Middle frontal gyrus (tissue), 1 donor: ENCODE data around the gene KCNK1.
A peak's percentile ranks its signal among the peaks of the same experiment; 100 is the strongest.
"Not testable (repeated sequence)": the region's sequence is repeated elsewhere in the genome, so short reads cannot be mapped to it uniquely, and the experiment has no call there.

Experiments
- DNase-seq: peaks from one replicate; pipeline ENCODE4 v3.0.0-alpha.2; 2015; ENCODE audit warnings: low spot score; ENCODE audit errors: extremely low spot score

Gene KCNK1

DNA sequence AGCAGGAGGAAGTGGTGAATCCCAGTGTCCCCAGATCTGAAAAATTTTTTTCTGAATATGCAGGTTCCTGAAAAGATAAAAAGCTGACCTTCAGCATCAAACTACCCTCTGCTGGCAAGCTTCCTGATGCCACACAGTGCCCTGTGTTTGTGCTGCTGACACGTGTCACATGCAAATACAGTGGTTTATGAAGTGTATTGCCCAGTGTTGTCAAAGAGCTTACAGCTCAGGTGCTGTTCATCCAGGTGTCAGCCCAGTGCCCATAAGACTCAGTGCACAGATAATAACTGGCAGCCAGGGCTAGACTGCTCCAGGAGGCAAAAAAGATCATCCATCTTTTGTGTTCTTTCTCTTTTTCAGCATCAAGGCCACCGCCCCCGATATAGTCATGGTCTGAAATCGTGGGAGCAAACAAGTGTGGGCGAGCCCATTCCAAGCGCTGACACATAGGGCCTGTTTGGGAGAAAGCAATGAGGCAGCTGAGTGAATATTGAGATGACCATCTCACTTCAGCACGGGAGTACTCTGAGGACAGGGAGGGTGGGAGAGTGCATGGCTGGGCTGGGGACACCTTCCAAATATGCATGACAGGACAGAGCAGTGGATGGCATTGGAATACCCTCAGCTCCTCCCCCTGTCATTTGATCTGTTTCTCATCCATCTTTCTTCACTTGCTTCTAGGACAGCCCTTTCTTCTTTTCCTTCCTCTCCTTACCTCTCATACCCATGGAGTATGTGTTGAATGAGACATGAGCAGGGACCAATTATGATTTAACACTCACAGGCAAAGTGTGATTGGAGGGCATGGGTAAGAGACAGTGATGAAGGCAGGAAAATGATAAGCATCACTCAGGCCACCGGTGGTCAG, 6.4 kb upstream of the KCNK1 start:
- no peak for DNase-seq

DNA sequence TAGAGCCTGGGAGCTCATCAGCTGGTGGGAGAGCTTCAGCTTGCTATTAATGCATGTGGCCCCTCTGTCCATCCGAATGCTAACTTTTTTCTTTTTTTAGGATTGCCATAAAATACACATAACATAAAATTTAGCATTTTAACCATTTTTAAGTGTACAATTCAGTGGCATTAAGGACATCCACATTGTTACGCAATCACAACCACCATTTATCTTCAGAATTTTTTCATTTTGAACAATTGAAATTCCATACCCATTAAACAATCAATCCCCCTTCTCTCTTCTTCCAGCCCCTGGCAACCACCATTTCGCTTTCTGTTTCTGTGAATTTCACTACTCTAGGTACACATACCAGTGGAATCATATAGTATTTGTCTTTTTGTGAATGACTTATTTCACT, 4.9 kb upstream of the KCNK1 start:
- DNase-seq: no peak

DNA sequence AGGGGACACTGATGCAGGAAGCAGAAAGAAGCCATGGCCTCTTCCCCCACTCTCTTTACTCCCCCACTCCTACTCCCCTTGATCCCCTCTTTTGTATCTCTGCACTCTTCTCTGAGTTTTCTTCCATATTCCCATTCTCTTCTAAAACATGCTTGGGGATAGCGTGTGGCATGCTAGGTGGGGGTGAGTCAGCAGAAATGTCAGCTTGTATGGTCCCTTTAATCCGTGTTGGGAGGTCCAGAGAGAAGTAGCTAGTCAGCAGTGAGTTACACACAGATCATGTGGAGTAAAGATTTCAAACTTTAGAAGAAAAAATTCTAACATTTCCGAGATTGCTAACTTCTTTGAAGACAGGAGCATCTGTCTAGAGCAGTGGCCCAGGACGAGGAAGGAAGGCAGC, 4.0 kb upstream of the KCNK1 start:
- DNase-seq: no peak

DNA sequence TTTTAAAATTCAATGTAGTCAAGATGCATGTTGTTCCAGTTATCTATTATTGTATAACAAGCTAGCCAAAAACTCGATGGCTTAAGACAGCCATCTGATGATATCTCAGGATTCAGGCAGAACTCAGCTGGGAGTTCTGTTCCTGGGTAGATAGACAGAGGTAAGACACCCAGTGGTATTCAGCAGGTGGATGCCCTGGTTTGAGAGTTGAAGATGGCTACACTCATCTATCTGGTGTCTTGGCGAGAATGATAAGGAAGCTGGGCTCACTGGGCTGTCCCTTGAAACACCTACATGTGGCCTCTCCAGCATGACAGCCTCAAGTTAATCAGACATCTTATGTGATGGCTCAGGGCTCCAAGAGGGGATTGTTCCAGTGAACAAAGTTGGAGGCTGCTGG, 3.3 kb upstream of the KCNK1 start:
- no peak for DNase-seq

DNA sequence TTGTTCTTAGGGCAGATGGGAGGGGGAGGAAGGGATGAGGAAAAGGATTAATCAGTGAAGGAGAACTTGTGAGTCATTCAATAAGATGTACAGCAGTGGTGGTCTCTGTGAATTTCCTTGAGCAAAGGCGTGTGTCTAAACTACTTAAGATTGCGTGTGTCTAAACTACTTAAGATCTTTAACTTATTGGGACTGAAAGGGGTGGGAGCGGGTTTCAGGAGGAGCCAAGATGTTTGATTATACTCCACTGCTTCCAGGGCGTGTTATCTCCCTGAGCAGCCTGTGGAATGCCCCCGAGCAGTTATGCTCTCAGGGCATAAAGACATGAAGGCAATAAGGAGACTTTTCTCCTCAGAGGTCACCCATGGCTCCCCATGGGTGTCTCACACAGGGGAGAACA, 2.5 kb upstream of the KCNK1 start:
- DNase-seq: not testable (repeated sequence)

DNA sequence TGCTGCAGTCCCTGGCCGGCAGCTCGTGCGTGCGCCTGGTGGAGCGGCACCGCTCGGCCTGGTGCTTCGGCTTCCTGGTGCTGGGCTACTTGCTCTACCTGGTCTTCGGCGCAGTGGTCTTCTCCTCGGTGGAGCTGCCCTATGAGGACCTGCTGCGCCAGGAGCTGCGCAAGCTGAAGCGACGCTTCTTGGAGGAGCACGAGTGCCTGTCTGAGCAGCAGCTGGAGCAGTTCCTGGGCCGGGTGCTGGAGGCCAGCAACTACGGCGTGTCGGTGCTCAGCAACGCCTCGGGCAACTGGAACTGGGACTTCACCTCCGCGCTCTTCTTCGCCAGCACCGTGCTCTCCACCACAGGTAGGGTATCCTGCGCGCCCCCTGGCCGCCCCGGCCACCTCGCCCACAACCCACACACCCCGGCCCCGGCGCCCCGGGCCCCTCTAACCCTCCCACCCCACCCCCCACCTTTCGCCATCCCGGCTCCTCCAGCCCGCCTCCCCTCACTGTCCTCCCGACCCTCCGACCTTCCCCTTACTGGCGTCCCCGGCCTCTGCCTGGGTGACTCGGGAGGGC, 352 bp downstream of the KCNK1 start:
- no peak for DNase-seq

DNA sequence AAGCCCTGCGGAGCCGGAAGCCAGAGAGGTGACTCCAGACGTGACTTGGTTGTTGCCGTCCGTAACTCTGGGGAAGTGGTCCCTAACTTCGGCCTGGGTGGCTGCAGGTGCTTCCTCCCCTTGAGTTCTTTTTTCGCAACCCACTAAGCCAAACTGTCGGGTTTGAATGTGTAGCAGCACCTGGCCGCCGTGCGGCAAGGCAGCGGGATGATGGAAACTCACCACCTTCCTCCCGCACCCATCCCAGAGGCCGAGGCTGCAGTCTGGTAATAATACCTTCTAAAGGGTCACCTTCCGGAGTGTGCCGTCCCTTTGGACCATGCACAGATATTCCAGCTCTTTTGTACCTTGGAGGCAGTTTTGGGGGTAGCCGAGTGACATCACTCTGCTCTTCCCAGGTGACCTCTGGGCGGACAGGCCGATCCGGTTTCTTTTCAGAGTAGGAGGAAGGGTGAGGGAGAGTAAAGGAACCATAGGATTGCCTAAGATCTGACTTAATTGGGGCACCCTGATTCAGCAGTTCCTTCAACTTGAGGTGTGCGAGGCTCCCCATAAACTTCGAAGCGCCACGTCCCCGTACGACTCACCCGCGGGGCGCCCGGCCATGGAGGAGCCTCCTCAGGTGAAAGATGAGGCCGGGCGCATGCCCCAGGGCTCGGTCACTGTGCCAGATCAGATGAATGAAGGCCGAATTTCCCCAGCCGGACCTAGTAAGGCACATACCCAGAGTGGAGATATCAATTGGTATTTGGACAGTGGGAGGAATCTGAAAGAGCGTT, 1.0 kb downstream of the KCNK1 start:
- no peak for DNase-seq

DNA sequence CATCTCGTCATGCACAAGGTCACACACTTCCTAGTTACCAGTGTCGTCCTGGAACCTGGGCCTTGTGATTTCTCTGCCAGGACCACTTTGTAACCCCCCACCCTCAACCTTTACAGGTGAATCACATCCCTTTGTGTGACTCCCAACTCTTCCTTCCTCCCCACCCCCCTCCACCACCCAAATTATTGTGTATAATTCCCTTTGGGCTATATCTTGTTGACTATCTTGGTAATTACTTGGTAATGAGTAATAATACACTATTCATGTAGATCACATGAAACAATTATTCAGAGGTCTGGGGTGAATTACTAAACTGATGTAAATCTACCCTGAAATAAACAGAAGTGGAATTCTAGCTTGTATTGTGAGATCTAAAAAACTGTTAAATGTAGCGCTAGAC, 1.7 kb downstream of the KCNK1 start:
- DNase-seq: no peak

DNA sequence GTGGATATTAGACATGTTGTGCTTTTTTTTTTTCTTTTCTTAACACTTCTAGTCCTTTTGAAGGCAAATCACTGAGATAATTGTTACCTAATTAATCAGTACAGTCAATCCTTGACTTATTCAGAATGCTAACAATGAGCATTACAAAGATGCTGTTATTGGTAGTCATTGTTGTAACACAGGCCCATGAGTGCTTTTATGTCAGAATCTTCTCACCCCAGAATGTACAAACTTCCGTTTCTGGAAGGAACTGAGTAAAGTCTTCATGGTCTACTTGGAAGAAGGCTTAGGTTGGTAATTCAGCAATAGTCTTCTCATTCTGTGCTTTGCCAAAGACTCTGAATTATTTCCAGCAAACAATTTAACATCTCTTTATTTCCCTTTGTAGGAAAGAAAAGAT, 3.1 kb downstream of the KCNK1 start:
- no peak for DNase-seq

DNA sequence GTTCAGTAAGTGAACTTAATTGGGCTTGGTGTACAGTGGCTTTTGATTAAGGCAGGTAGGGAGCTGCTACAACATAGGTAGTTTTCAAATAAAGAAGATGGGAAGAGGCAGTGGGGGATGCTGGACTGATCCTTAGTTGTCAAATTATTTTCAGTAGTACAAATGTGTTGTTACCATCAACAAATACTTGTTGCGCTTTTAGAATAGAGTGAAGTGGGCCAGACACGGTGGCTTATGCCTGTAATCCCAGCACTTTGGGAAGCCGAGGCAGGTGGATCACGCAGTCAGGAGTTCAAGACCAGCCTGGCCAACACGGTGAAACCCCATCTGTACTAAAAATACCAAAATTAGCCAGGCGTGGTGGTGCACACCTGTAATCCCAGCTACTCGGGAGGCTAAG, 5.5 kb downstream of the KCNK1 start:
- DNase-seq: not testable (repeated sequence)

DNA sequence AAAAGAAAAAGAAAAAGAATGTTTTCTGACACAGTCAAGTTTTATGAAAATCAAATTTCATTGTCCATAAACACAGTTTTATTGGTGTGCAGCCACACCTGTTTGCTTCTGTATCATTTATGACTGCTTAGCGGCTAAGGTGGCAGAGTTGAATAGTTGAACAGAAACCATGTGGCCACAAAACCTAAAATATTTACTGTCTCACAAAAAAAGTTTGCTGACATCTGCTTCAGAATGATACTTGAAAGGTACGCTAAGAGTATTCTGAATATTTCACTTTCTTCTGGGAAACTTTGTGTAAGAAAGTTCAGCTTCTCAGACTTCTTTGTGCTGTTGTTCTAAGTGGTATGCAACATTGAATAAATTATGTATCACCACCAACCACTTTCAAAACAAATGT, 6.2 kb downstream of the KCNK1 start:
- DNase-seq: no peak

DNA sequence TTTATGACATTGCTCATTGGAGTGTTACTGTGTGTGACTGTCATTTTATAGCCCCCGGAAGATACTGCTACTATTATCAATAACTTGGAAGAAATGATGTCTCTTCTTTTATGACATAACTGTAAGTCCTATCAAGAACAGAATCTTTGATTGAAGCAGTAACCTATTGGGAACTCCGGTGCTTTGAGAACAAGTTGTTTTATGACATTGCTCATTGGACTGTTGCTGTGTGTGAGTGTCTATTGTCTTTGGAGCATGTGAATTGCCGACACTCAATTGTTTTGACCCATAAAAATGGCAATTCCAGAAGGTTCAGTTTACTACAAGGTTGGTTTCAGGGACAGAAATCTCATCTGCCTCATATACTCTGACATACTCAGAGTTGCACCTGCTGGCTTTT, 8.0 kb downstream of the KCNK1 start:
- no peak for DNase-seq

DNA sequence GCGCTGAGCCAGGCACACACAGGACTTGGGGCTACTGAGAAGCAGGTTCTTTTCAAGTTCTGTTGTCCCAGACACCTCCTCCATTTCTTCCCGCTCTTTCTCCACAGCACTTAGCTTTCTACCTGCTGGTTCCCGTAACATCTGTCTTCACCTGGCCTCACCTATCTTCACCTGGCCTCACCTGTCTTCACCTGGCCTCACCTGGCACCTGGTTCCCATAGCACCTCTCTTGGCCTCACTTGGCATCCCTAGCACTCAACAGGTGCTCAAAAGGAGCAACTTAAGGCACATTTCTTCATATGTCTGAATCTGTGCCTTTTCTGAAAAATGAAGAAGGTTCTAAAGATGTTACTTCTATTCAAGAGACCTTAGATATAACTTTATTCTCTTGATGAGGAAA, 10.4 kb downstream of the KCNK1 start:
- DNase-seq: no peak

DNA sequence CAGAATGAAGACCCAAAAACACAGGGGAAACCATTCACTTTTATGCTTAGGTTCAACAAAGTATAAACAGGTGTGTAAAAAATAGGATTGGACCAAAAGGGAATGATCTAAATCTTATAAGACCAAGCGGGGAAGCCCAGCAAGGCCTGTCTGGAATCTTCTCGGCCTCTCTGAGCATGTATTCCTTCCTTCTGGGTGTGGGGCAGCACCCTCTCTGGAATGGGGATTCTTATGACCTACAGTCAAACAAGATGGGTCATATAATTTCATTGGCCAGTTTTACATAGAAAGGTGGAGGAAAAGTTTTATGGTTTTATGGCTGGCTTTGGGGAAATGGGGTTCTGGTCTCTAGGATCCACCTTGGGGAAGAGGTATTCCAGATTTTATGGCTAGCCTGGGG, 11.2 kb downstream of the KCNK1 start:
- DNase-seq: no peak

DNA sequence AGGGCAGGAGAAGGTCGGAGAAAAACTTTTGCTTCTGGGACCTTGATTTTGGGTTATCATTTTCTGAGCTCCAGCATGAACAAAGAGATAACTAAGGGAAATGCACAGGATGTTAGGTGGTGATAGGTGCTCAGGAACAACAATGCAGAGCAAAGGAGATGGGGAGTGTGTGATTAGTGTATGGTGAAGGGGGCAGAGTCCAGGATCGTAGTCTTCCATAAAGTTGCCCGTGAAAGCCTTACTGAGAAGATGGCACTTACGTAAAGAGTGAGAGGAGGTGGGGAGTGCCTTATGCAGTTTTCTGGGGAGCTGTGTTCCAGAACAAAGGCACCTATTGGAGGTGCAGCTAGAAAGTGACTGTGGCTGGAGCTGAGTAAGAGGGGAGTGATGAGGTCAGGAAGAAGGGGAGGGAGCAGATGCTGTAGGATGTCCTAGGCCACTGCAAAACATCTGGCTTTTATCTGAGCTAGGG, 11.6 kb downstream of the KCNK1 start:
- no peak for DNase-seq

DNA sequence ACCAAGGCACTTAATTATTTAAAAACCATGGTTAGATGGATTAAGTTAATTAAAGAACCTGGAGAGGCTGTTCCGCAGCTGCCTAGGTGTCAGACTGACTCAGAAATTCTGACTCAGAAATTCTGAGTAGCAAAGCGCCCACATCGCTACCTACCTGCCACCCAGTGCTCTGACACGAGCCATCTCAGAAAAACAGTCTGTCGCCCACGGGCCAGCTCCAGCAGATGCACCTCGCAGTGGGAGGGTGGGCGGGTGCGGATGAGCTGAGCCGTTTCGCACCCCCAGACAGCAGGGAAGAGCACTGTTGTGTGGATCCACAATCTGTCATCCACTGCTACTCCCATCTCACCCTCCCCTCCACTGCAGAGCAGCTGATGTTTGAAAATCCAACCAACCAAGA, 13.5 kb downstream of the KCNK1 start:
- DNase-seq: no peak

DNA sequence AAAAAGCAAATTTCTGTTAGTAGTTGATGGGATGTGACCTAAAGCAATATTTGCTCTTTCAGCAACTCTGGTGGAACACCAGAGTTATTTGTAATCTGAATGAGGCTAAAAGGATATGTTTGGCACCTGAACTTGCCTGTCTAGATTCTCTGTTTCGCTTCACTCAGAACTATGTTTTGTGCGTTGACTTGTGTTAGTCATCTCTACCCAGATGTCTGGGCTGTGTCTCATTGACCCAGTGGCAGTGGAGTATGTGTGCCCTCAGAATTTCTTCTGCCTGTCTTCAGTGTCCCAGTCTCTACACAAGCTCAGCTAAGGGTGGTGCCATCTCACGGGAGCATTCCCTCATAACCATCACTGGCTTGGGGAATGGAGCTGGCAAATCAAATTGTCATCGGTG, 13.9 kb downstream of the KCNK1 start:
- DNase-seq: no peak

DNA sequence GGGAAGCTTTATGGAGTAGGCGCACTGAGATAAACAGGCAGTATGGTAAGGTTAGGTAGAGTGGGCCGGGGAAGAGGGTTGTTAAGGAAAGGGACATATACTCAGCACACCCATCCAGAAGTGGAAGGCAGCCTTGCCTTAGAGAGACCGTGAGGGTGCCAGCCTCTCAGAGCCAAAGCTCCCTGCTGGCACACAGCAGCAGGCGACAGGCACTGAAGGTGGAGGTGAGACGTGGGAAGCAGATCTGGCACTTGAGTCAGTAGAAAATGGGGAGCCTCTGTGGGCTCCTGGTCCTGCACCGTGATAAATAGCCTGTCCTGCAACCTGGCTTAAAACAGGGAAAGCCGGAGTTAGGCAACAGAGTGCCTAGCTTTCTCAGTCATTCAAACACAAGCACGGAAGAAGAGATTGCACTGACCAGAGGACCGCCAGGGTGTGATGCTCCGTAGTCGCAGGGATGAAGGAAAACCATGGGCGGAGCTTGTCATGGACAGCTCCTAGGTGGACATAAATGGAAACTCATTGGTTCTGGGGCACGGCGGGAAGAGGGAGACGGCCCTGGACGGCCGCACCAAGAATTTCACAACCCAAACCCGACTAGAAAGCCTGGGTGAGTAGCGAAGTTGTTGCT, 15.5 kb downstream of the KCNK1 start:
- peak; percentile 39 for DNase-seq

DNA sequence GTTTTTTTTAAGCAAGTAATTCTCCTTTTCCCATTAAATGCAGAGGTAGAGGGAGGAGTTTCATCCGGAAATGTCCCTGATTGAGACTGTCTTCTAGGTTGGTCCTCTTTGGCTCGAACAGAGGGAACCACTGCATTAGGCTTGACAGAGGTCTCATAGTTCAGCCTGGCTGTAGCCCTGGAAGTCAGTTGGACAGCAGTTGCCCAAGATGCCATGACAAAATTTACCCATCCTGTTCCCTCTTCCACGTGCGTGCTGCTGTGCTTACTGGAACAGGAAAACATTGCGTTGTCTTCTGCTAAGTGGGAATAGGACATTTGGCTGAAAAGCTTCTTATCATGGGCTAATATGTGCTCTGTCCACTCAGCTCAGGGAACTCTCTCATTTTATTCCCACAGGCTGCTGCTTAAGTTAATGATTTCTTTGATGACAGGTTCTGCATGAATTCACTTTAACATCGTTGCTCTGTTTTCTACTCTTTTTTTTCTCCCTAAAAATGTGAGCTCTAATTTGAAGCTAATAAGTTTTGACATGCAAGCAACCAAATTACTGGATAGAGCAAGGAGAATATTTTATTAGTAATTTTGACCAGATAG, 18.0 kb downstream of the KCNK1 start:
- no peak for DNase-seq

DNA sequence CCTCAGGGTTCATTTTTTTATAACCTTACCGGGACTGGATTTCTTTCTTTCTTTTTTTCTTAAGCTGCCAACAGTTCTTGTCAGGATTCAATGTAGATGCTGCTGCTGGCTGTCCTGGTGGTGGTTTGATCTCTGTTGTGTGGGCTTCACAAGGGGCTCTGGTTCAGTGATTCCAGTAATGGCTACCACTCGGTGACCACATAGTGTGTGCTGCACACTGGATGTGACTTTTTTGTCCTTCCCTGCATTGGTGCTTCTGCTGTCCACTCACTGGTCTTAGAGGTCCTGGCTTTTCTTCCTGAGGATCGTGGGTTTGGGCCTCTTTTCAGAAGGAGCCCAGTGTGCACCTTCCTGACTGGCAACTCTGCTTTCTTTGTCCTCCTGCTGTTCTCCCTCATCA, 18.5 kb downstream of the KCNK1 start:
- DNase-seq: no peak

DNA sequence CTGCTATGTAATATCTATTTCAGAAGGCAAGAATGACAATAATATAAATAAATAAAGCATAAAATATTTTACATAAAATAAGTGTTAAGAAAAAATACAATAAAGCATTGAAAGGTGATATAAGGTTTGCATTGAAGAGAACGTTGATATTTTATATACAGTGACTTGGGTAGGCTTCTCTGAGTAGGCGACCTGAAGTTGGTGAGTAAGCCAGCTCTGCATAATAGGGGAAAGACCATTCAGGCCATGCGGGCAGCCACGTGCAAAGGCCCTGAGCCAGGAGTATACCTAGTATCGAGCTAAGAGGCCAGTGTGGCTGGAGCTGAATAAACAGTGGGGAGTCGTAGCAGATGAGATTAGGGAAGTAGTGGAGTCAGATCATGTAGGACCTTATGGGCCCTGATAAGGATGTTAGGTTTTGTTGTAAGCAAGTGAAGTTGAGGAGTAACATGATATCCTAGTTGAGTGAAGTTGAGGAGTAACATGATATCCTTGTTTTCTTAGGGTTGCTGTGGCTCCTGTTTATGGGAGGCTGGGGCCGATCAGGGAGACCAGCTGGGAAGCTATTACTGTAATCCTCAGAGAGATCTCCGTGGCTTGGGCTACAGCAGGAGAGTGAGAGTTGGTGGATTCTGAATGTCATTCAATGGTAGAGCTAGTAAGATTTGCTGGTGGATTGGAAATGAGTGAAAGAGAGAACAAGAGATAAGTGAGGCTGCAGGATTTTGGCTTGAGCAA, 22.0 kb downstream of the KCNK1 start:
- no peak for DNase-seq
